ENCODE measurements around the gene ABHD17C.

- TF ChIP-seq CTCF (conservative IDR thresholded peaks at IDR 0.05) (no peak), EZH2 (IDR thresholded peaks at IDR 0.05; ENCODE audit: low read depth) (no peak)
Observed at GRCh38 chr15:80803580-80804525, 108.7 kb downstream of the ABHD17C start.

Measured in PC-9 (cell line).